Lung (tissue), 12 donors: ENCODE data around the gene HSD17B1. TPM values are rescaled to one million over a fixed set of nuclear protein-coding genes. Genes with fewer than 3 reads are reported as not detected.

Experiments
- ATAC-seq: fragments of 200-7000 bp; cut with Tn5 transposase; one replicate; pipeline ENCODE4 v1.9.1; 2020; ENCODE audit warnings: moderate number of reproducible peaks; ENCODE audit not compliant: insufficient read depth, low FRiP score
- DNase-seq, 3 donors: peaks; one replicate each; pipeline ENCODE4 v3.0.0-alpha.2; 2013 to 2017
- H3K27ac ChIP-seq, 2 donors: one replicate each; pipeline ENCODE4 v1.5.1; 2013; ENCODE audit warnings: mild to moderate bottlenecking in 2 of 2, moderate library complexity in 2 of 2, control low read depth in 1 of 2, inconsistent platforms in 1 of 2, low read depth in 1 of 2, low read length in 1 of 2
- H3K27me3 ChIP-seq, 3 donors: one replicate each; pipeline ENCODE4 v1.5.1; 2013; ENCODE audit warnings: low read length in 2 of 3; ENCODE audit not compliant: control insufficient read depth in 3 of 3, insufficient read depth in 3 of 3
- H3K36me3 ChIP-seq, 4 donors: one replicate each; pipeline ENCODE4 v1.5.1; 2013; ENCODE audit warnings: low read length in 4 of 4, mild to moderate bottlenecking in 1 of 4, moderate library complexity in 1 of 4; ENCODE audit not compliant: control insufficient read depth in 4 of 4, insufficient read depth in 4 of 4
- H3K4me1 ChIP-seq, 5 donors: one replicate each; pipeline ENCODE4 v1.5.1; 2013; ENCODE audit warnings: low read length in 5 of 5, mild to moderate bottlenecking in 2 of 5, moderate library complexity in 1 of 5; ENCODE audit not compliant: control insufficient read depth in 5 of 5, insufficient read depth in 5 of 5
- H3K4me3 ChIP-seq: one replicate; pipeline ENCODE4 v1.5.1; 2013; ENCODE audit warnings: mild to moderate bottlenecking, control low read depth, moderate library complexity
- H3K9ac ChIP-seq, 2 donors: one replicate each; pipeline ENCODE4 v1.5.1; 2013; ENCODE audit warnings: low read length in 2 of 2, control low read depth in 1 of 2; ENCODE audit not compliant: insufficient read depth in 1 of 2
- H3K9me3 ChIP-seq, 4 donors: one replicate each; pipeline ENCODE4 v1.5.1; 2013; ENCODE audit warnings: low read length in 3 of 4, mild to moderate bottlenecking in 1 of 4, moderate library complexity in 1 of 4; ENCODE audit not compliant: control insufficient read depth in 4 of 4, insufficient read depth in 3 of 4
- WGBS, 2 donors: extraction: QIAGEN DNeasy Blood & Tissue Kit; methylation state at CpG; one replicate each; pipeline ENCODE4 v1.1.7; 2013; 5-methylcytosine and 5-hydroxymethylcytosine counted together
- polyA plus RNA-seq, 2 donors: library from polyadenylated mRNA; stranded (reverse); fragments of 200-250 nt; gene quantifications; one replicate each; pipeline ENCODE4 v1.2.1, GENCODE V29; 2013
- total RNA-seq, 2 donors: library from RNA; depleted of rRNA in 1 of 2; stranded (reverse); fragments of >200 nt in 1 of 2; gene quantifications; one replicate each; pipeline ENCODE4 v1.2.1, GENCODE V29; 2014 to 2021
- TF ChIP-seq, protein P1 (sequence below): IDR thresholded peaks from 2 replicates; pipeline ENCODE4 v1.5.1; 2012; ENCODE audit warnings: mild to moderate bottlenecking; ENCODE audit errors: control extremely low read depth, extremely low read depth
- donor health status: control.
- donor health status: control.
- donor health status: Bipolar disorder and iron deficiency.
- donor health status: healthy.
- donor health status: DM: yes; HTN: yes; CAD: no.

HSD17B1 gene
- total and polyA plus RNA-seq, 4 donors, result 0.98 to 2.4 (median 1.6) TPM

DNA sequence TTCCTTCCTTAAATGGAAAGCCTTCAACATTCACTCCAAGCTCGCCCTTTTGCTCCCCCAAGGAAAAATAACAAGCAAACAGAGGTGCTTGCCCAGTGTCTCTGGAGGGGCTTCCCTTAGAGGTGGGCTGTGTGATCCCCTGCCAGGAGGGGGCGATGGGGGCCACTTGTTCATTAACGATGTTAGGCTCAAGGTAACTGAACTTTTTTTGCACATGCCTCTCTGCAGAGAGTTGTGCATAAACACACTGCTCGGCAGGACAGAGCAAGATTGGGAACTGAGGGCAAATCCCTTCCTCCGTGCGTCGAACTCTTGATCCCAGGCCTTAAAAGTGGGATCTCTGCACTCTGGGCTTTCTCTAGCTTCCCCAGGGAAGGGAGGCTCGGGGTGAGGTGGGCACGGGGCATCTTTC, 32.2 kb upstream of the HSD17B1 start:
- H3K36me3 ChIP-seq, result peaks cover 0 to 24% (median 4%) of the 10 kb centered on the region in 4 donors
- peaks cover 29 to 62% (median 43%) of the 10 kb centered on the region in 5 donors for H3K4me1 ChIP-seq

DNA sequence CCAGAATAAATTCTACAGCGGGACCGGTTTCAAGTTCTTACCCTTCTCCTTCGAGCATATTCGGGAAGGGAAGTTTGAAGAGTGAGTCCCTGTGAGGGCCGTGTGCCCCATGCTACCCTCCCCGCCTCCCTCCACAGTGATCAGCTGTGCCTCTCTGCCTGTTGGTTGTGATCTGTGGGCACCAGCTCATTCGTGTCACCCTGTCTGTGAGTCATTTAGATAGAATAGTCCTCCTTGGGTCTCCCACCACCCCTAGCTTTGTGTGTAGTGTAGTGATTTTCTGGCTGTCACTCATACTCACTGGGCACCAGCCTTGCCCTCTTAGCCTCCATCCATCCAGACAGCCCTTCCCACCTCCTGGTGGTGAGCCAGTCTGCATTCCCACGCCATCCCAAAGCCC, 31.7 kb upstream of the HSD17B1 start:
- Histone ChIP-seq H3K4me3 (no peak overlapping the region), H3K36me3 (peaks cover 0 to 24% (median 3%) of the 10 kb centered on the region in 4 donors), H3K27ac (peak overlapping the region; percentile 84 to 95), H3K27me3 (no peaks in the 10 kb centered on the region), H3K9me3 (no peaks in the 10 kb centered on the region), H3K4me1 (peaks cover 29 to 62% (median 43%) of the 10 kb centered on the region in 5 donors), H3K9ac (peak overlapping the region in 1 of 2 donors; percentile 27)
- DNase-seq (no peak), ATAC-seq (no peak)
- TF ChIP-seq, protein P1, sequence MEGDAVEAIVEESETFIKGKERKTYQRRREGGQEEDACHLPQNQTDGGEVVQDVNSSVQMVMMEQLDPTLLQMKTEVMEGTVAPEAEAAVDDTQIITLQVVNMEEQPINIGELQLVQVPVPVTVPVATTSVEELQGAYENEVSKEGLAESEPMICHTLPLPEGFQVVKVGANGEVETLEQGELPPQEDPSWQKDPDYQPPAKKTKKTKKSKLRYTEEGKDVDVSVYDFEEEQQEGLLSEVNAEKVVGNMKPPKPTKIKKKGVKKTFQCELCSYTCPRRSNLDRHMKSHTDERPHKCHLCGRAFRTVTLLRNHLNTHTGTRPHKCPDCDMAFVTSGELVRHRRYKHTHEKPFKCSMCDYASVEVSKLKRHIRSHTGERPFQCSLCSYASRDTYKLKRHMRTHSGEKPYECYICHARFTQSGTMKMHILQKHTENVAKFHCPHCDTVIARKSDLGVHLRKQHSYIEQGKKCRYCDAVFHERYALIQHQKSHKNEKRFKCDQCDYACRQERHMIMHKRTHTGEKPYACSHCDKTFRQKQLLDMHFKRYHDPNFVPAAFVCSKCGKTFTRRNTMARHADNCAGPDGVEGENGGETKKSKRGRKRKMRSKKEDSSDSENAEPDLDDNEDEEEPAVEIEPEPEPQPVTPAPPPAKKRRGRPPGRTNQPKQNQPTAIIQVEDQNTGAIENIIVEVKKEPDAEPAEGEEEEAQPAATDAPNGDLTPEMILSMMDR, result no peak
- 61 to 62% methylated on average over 8 of the region's 8 CpGs for WGBS, 2 donors

More for the DNA sequence above, 32.2 kb upstream of the HSD17B1 start:
- TF ChIP-seq, protein P1, result no peak
- Histone ChIP-seq H3K9me3 (no peaks in the 10 kb centered on the region), H3K9ac (peak overlapping the region in 1 of 2 donors; percentile 27), H3K27me3 (no peaks in the 10 kb centered on the region), H3K27ac (peak overlapping the region; percentile 84 to 95), H3K4me3 (no peak overlapping the region)
- 42 to 57% methylated on average over 9 of the region's 9 CpGs for WGBS, 2 donors
- ATAC-seq, result no peak
- DNase-seq, result no peak

DNA sequence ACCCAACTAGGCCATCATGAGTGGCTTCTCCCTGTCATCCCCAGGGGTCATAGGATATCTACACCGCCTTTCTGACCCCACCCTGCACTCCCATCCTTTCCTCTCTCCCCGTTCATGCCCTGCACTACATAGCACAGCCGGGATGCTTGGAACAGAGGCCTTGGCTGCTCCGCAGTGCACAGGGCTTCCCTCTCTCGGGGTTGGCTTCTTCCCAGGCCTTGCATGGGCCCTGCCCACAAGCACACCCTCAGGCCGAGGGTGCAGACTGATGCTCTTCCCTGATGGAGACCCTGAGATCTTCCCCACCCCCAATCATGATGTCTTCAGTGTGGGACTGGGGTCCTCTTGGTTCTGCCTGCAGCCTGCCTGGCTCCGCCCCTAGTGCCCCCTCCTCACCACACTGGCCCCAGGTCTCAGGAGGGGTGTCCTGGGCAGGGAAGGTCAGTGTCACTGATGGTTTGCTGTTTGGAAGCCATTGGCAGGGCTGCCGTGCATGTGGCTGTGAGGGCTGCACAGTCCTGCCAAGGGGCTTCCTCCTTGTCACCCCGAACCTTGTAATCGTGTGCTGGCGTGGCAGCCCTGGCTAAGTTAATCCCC, 31.0 kb upstream of the HSD17B1 start:
- DNase-seq (peak in 1 of 3 donors; percentile 45), ATAC-seq (no peak)
- H3K9me3 ChIP-seq, result no peaks in the 10 kb centered on the region
- H3K36me3 ChIP-seq, result peaks cover 0 to 18% (median 2%) of the 10 kb centered on the region in 4 donors
- TF ChIP-seq, protein P1, result no peak
- peaks cover 29 to 62% (median 43%) of the 10 kb centered on the region in 5 donors for H3K4me1 ChIP-seq
- H3K27me3 ChIP-seq, result no peaks in the 10 kb centered on the region
- peak overlapping the region in 1 of 2 donors; percentile 27 for H3K9ac ChIP-seq
- H3K27ac ChIP-seq, result peak overlapping the region; percentile 84 to 95
- H3K4me3 ChIP-seq, result no peak overlapping the region
- WGBS, 2 donors, result 67 to 78% methylated on average over 11 of the region's 11 CpGs
